ENCODE results near the gene CDC23.
"Not testable (repeated sequence)": the region's sequence is repeated elsewhere in the genome, so short reads cannot be mapped to it uniquely, and the experiment has no call there.

Gene CDC23, protein sequence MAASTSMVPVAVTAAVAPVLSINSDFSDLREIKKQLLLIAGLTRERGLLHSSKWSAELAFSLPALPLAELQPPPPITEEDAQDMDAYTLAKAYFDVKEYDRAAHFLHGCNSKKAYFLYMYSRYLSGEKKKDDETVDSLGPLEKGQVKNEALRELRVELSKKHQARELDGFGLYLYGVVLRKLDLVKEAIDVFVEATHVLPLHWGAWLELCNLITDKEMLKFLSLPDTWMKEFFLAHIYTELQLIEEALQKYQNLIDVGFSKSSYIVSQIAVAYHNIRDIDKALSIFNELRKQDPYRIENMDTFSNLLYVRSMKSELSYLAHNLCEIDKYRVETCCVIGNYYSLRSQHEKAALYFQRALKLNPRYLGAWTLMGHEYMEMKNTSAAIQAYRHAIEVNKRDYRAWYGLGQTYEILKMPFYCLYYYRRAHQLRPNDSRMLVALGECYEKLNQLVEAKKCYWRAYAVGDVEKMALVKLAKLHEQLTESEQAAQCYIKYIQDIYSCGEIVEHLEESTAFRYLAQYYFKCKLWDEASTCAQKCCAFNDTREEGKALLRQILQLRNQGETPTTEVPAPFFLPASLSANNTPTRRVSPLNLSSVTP

DNA sequence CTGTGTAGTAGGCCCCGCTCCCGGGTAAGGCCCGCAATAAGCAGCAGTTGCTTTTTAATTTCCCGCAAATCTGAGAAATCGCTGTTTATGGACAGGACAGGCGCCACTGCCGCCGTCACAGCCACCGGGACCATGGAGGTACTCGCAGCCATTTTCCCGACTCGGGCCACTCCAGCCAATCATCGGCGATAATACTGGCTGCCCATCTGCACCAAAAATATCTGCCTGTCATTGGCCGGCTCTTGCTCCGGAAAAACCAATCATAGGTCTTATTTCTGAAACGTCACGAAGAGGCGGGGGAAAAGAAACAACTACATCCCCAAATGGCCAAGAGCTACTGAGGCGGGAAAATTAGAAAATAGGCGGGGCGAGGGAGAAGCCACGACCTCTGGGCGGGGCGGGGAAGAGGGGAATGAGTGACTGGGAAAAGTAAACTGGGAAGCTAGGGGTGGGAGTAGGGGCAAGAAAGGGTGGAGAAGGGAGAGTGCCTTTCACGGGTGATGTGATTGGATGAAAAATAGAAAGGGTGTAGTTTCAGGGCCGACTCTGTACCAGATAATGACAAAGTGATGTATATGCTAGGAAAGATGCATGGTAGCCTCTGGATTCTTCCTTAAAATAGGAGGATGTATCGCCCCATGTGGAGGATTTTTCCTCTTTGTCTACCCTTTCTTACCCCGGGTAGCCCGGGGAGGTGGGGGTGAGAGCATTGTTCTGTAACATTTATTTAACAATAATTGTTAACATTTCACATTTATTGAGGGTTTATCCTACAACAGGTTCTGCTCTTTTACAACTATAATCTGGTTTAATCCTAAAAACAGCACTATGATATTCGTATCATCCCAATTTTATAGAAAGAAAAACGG lies at the start of gene CDC23:
Gene CDC23 (minus strand): TSS at position 163 of the 869 bp plus-strand sequence. CDS start 11 bp downstream, at position 152.
- DNase-seq = peak; percentile 94

DNA sequence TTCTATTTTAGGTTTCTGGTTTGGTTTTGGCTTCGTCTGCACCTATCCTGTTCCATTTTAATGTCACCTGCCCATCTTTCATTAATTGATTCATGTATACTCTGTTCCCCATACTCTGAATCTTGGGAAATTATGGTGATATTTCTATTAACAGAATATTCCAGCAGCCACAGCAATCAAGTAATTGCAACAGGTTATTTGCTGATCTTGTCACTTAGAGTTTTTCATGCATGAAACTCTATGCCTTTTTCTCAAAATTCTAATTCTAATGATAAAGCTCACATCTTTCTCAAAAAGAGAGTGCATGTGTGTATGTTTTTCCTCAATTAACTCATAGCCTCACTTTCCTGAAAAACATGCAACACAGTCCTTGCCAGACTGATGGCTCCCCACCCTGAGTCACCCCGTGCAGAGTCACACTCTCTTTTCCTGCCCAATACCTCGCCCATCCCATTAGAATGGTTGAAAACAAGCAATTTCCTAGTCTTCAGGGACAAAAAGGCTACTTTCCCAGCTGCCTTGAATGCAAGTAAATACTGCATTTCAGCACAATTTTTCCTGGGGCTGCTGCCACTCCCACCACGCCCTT lies 45.7 kb upstream of the CDC23 start:
- DNase-seq = no peak

DNA sequence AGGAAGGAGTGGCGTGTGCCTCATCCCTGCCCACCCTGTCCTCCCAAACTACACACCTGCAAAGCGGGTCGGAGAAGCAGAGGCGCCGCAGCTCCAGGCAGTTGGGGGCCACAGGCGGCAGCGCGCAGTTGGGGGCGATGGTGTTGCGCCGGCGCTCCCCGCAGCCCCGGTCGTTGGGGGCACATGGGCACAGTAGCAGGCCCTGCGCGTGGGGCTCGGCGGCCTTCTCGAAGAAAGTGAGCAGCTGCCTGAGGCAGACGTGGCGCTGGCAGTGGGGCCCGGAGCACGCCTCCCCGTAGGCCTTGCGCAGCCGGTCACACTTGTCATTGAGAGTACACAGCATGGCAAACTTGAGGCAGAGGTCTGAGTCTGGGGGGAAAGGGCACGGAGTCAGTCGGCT lies 44.5 kb upstream of the CDC23 start:
- no peak for DNase-seq

DNA sequence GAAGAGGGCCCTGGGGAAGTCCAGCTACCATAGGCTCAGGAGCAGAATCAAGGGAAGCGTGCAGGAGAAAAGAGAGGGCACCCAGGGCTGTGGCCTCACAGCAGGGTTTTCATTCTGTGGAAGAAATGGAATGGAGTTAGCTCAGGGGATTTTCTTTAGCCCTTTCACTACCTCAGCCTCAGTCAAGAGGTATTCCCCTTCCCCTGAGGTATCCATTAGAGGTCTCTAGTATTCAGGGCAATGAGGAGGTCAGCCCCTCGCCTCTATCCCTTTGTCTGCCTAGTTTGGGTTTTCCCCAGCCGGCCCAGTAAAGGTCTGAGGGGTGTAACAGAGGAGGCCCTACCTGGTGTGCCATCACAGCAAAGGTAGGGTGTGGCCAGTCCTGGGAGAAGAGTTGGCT lies 39.8 kb upstream of the CDC23 start:
- DNase-seq = no peak

DNA sequence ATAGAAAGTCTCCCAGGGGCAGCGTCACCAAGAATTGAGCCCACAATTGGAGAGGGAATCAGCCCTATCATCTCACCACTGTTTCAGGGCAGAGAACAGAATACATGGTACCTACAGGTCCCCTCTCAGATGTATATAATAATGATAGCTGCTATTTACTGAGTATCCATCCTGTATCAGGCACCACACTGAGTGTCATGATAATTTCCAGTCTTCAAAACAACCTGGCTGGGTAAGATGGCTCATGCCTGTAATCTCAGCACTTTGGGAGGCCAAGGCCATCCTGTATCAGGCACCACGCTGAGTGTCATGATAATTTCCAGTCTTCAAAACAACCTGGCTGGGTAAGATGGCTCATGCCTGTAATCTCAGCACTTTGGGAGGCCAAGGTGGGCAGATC lies 34.7 kb upstream of the CDC23 start:
- DNase-seq = not testable (repeated sequence)

DNA sequence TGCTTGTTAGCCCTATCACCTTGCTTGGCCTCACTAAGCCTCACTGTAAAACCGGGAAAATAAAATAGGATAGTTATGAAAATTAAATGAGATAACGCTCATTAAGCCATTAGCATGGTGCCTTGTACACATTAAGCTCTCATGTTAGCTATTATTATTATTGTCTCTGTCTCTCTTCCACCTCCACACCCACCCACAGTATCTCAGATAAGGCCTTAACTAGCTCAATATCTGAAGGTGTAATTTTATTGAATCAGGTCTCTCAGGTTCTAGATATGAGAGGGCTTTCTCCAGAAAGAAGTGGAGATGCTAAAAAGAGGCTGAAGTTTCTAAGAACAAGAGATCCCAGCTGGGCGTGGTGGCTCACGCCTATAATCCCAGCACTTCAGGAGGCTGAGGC lies 33.7 kb upstream of the CDC23 start:
- no peak for DNase-seq

DNA sequence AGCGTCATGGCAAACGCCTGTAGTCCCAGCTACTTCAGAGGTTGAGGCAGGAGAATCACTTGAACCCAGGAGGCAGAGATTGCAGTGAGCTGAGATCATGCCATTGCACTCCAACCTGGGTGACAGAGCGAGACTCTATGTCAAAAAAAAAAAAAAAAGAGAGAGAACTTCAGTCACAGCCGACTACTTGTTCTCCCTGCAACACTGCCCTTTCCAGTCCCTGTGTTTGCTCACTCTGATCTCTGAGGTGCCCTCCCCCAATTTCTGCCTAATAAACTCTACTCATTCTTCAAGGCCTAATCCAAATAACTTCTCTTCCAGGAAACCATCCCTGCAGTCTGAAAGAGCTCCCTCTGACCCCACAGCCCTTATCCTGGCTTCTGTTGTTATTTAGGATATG lies 33.2 kb upstream of the CDC23 start:
- DNase-seq = no peak

DNA sequence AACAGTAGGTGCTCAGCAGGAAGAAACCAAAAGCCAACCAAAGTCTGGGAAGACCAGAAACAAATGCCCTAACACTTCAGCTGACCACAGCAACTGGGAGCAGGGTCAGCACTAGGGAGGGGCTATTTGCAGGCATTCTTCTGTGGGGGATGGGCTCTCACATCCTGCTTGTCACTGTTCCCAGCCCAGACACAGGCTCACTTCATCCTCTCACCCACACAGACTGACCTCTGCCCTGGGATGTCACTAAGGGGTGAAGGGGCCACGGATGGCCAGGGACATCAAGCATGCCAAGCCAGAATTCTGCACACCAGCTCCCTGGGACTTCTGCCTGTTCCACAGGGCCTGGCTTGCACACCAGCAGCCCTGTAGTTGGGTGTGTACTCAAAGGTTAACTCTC lies 32.6 kb upstream of the CDC23 start:
- DNase-seq = no peak

DNA sequence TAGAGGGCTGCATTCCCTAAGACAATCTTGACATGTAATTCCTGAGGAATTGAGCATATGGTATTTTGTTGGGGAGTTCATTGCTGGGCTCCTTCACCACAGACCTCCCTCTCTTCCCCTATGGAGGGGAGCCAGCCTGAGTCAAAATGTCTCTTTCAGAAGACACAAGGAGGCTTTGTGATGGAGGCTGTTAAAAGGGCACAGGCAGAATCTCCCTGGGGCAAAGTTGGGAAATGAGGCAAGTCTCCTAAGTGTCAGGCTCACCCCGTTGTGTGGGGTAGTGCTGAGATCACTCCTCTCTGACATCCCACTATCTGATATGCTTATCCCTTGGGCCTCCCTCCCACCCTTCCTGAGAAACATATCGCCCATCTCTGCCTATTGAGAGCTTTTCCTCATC lies 30.7 kb upstream of the CDC23 start:
- no peak for DNase-seq

DNA sequence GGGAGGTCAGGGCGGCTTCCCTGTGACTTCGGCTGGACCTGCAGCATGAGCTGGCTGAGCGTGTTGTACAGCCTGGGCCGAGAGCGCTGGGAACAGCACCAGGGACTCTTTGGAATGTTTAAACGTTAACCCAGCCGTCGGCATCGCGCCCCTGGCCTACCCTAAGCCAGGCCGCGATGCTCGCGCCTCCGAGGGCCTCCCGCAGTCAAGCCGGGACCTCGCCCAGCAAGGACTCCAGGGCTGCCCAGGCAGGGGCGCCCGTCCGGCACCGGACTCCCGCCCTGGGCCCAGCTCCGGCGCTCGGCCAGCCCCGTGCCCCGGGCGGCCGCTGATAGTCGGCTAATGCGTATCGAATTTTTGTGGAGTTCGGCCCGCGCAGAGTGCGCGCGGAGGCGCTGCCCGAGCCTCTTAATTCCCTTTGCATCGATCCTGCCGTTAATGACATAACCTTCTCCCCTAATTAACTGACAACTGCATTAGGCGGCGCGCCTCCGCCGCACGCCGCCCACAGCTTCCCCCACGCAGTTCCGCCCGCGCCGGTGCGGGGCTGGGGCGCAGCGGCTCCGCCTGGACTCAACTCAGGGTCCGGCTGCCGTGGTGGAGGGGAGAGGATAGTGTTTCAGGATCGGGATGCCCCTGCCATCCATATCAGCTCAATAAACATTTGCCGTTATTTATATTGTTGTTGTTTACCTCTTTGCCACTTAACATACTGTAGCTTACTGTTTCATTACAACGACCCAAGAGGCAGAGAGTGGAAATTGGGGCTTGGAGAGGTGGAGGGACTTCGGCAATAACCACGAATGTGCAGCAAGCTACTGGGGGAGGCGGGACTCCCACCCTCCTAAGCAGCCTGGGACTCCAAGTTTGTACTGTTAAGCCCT lies 28.8 kb upstream of the CDC23 start:
- DNase-seq = no peak

DNA sequence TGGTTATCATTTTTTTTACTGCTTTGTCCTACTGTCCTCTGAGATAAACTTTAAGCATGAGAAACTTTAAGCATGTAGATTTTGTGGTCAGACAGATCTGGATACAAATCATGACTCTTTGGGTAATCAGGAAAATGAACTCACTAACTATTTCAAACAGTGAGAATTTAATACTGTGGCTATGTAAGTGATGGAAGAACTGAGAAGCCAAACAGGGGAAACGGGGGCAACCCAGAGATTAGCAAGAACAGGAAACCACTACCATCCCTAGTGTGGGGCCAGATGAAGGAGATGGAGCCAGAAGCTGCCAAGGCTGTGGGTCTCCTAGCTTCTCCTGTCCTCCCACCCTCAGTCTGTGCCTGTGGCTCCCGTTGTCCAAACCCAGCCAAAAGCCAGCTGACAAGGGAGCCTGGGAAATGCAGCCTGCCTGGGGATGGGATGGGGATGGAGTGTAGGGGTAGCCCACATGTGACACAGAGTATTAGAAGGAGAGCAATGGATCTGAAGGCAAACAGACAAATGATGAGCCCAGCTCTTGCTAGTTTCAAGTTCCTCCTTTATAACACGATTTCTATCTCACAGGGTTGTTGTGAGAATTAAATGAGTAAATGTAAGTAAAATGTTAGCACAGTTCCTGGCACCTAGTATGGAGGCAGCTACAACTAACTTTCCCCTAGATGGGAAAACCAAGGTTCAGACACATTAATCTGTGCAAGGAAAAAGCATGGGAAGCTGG lies 27.7 kb upstream of the CDC23 start:
- no peak for DNase-seq

DNA sequence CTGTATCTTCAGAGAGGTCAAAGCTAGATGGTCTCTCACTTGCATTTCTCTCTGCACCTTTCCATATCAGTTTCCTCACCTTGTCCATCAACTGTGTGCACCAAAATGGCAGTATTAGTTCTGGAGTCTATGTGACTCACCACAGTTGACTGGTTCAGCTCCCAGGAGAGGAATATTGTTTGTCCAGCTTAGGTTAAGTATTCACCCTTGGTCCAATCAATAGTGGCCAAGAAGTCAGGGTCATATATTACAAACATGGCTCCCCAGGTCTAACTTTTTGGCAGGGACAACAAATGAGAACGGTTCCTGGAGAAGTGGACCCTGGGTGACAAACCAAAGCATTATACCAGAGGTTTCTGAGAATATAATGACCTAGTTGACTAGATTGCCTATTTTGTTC lies 24.9 kb upstream of the CDC23 start:
- no peak for DNase-seq

DNA sequence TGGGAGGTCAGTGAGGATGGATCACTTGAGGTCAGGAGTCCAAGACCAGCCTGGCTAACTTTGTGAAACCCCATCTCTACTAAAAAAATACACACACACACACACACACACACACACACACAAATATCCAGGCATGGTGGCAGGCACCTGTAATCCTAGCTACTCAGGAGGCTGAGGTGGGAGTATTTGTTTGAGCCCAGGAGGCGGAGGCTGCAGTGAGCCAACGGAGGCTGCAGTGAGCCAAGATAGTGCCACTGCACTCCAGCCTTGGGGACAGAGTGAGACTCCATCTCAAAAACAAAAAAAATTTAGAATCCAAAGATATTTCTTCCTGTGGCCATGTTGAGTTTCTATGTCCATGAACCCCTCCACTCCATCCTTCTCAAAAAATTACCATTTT lies 21.5 kb upstream of the CDC23 start:
- DNase-seq = no peak

DNA sequence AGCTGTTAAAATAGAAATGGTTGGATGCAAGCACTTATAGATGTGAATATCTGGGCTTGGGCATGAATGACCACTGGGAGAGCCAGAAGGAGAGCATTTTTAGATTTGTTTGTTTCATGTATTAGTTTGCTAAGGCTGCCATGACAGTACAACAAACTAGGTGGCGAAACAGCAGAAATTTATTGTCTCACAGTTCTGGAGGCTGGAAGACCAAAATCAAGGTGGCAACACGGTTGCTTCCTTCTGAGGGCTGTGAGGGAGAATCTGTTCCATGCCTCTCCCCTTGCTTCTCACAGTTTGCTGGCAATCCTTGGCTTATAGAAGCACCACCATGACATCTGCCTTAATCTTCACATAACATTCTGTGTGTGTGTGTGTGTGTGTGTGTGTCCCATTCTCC lies 20.2 kb upstream of the CDC23 start:
- no peak for DNase-seq

DNA sequence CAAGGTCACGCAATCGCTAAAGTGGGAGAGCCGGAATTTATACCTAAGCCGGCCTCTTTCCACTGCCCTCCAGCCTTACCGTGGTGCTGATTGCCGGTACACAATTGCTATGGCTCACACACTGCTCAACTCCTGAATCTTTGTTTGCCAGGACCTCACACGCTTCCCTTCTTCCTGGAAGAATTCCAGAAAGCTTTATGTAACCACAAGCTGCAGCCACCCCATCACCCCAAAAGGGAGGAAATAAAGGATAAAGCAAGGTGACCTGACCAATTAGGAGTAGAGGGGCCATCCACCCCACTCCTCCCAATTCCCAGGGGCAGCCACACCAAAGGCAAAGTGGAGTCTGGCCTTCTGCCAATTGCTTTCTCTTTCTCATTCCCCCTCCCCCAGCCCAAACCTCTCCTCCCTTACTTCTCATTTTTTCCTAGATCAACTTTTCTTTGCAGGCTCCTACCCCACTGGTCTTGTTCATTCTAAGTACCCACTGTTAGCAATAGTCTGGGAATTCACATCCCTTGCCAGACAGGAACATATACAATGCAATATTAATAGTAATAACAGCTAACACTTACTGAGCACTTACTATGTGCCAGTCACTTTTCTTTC lies 18.0 kb upstream of the CDC23 start:
- DNase-seq = no peak

DNA sequence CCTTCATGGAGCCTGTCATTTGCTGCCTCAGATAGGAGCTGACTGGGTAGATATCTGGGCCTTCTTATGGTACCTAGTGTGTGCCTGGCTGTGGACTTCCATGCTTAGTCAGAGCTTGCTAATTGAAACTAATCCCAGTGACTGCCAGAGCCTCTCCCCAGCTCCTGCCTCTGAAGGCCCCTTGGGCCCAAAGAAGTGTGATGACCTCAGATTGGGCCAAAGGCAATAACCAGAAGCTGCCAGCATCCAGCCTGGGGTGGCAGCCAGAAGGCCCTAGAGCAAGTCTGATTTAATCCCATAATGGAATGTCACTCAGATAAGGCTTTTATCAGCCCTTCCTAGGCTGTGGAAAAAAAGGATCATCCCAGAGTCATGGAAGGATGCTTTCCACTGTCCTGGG lies 17.1 kb upstream of the CDC23 start:
- no peak for DNase-seq

DNA sequence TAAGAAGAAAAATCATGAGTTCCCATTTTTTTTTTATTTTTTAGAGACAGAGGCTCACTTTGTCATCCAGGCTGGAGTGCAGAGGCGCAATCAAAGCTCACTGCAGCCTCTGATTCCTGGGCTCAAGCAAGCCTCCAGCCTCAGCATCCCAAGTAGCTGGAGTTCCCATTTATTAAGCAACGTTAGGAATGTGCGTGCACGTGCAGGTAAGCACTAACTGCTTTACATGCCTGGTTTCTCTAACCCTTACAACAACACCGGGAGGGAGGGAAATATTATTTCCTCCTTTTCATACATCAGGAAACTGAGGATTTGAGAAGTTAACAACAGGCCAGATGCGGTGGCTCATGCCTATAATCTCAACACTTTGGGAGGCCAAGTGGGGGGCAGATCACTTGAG lies 16.3 kb upstream of the CDC23 start:
- no peak for DNase-seq

DNA sequence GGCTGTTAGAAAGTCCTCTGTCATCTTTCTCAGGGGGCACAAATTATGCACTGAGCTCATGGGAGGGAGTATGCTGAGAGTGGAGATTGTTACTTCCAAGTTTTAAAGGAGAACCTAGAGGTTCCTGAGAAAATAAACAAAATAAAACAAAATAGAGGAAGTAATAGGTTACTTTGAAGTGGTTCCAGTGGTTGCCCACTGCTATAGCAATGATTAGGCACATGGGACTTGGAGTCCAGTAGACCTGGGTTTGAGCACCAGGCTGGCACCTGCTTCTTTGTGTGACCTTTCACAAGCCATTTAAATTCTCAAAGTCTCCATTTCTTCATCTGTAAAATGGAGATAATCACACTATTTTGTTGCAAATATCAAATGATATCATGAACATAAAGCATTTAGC lies 13.8 kb upstream of the CDC23 start:
- DNase-seq = no peak

DNA sequence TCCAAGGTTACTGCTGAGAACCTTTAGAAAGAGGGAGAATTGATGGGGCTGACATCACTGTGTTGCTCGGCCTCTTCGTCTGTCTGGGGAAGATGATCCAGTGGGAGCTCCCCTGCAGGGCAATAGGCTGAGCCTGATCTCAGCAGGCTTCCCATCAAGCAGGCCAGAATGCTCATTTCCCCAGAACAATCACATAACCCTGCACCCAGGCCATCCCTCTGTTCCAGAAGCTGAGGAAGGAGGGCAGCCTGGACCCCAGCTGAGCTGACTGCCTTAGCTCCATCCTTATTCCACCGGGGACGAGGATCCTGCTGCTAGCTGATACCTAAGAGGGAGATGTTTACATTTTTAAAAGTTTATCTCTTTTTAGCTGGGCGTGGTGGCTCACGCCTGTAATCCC lies 11.6 kb upstream of the CDC23 start:
- DNase-seq = no peak

DNA sequence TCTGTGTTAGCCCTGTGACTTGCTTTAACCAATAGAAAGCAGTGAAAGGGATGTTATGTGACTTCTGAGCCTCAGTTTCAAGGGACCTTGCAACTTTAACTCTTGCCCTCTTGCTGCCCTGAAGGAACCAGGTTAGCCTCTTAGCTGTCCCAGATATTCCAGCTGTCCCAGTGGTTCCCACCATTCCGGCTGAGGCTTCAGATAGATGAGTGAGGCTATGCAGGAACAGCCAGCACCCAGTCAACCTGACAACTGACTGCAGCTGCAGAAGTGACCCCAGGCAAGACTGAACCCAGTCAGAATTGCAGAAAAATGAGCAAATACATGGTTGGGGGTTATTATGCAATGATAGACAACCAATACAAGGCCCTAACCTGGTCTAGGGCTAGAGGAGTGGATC lies 10.4 kb upstream of the CDC23 start:
- no peak for DNase-seq

DNA sequence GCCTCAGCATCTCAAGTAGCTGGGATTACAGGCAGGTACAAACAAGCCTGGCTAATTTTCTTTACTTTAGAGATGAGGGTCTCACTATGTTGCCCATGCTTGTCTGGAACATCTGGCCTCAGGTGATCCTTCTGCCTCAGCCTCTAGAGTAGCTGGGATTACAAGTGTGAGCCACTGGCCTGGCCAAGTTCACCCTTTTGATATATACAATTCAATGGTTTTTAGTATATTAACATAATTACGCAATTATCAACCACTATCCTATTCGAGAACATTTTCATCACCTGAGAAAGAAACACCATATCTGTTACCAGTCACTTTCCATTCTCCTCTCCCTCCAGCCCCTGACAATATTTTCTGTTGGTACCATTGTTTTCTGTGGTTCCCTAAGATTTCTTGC lies 3.7 kb upstream of the CDC23 start:
- no peak for DNase-seq

Measured in NCI-H1694 (cell line).